ENCODE measurements around the gene SLC9A7. TPM values are rescaled to one million over a fixed set of nuclear protein-coding genes. Genes with fewer than 3 reads are reported as not detected.
A peak's percentile ranks its signal among the peaks of the same experiment; 100 is the strongest.

Gene SLC9A7
- total RNA-seq, 1 donor from 2014 or later = 5.0 TPM

DNA sequence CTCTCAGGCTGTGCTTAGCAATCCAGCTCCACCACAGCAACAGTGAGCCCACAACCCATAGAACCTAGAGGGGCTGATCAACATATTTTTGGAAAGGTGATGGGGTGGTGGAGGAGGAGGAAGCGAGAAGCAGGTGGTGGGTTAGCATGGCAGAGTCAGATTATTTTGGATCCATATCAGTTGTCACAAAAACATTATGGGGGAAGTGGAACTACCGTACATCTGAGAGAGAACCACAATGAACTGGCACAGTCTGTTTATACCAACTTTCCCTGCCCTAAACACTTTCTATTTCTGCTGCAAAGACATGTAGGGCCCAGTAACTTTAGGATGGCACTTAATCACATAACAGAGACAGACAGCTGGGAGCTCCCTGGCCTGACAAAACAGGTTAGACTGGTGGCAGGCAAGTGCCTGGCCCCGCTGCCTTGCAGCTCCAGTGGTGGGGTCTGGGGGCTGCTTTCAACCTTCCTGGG is 4.3 kb downstream of the SLC9A7 start:
- Mint-ChIP-seq H3K4me3 (ENCODE audit: unreplicated experiment) (no peak overlapping the region), H3K9me3 (ENCODE audit: unreplicated experiment) (peaks cover 2% of the 10 kb centered on the region)

GRCh38 chrX:46754036-46754435 is 4.9 kb downstream of the SLC9A7 start:
- TF ChIP-seq CTCF (IDR thresholded peaks at IDR 0.05; ENCODE audit: partially characterized antibody, unreplicated experiment) = no peak
- Mint-ChIP-seq H3K36me3 (ENCODE audit: unreplicated experiment) (no peaks in the 10 kb centered on the region), H3K27me3 (ENCODE audit: unreplicated experiment) (no peaks in the 10 kb centered on the region), H3K9me3 (ENCODE audit: unreplicated experiment) (peaks cover 2% of the 10 kb centered on the region), H3K27ac (ENCODE audit: unreplicated experiment) (no peak overlapping the region), H3K4me3 (ENCODE audit: unreplicated experiment) (no peak overlapping the region), H3K4me1 (ENCODE audit: low read depth, unreplicated experiment) (peaks cover 1% of the 10 kb centered on the region)
- no peak for DNase-seq

More for the DNA sequence above, 4.3 kb downstream of the SLC9A7 start:
- Mint-ChIP-seq H3K27ac (ENCODE audit: unreplicated experiment) (no peak overlapping the region), H3K27me3 (ENCODE audit: unreplicated experiment) (no peaks in the 10 kb centered on the region), H3K36me3 (ENCODE audit: unreplicated experiment) (no peaks in the 10 kb centered on the region), H3K4me1 (ENCODE audit: low read depth, unreplicated experiment) (peaks cover 1% of the 10 kb centered on the region)
- no peak for TF ChIP-seq CTCF (IDR thresholded peaks at IDR 0.05; ENCODE audit: partially characterized antibody, unreplicated experiment)
- no peak for DNase-seq

DNA sequence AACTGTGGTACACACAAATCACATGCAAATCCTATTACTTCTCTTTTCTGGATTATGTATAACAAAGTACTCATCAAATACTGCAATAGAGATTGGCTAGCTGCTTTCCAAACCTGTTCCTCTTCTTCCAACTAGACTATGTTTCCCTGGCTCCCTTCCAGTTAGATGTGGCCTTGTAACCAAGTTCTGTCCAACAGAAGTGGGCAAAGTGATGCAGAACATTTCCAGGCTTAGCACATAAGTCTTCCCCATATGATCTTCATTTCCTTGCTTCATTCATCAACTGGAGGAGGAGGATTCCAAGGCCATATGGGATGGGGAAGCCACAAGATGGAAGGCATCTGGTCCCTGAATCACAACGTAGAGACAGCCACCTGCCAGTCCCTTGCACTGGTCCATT is 8.0 kb downstream of the SLC9A7 start:
- H3K27ac Mint-ChIP-seq (ENCODE audit: unreplicated experiment) = peak overlapping the region; percentile 62
- peaks cover 1% of the 10 kb centered on the region for H3K27me3 Mint-ChIP-seq (ENCODE audit: unreplicated experiment)
- H3K9me3 Mint-ChIP-seq (ENCODE audit: unreplicated experiment) = no peaks in the 10 kb centered on the region
- peaks cover 1% of the 10 kb centered on the region for H3K4me1 Mint-ChIP-seq (ENCODE audit: low read depth, unreplicated experiment)
- H3K36me3 Mint-ChIP-seq (ENCODE audit: unreplicated experiment) = no peaks in the 10 kb centered on the region
- H3K4me3 Mint-ChIP-seq (ENCODE audit: unreplicated experiment) = no peak overlapping the region
- DNase-seq = no peak
- no peak for TF ChIP-seq CTCF (IDR thresholded peaks at IDR 0.05; ENCODE audit: partially characterized antibody, unreplicated experiment)

- Mint-ChIP-seq H3K36me3 (ENCODE audit: unreplicated experiment) (no peaks in the 10 kb centered on the region), H3K27ac (ENCODE audit: unreplicated experiment) (no peak overlapping the region), H3K9me3 (ENCODE audit: unreplicated experiment) (no peaks in the 10 kb centered on the region), H3K4me1 (ENCODE audit: low read depth, unreplicated experiment) (no peaks in the 10 kb centered on the region), H3K4me3 (ENCODE audit: unreplicated experiment) (no peak overlapping the region), H3K27me3 (ENCODE audit: unreplicated experiment) (peaks cover 1% of the 10 kb centered on the region)
- TF ChIP-seq CTCF (IDR thresholded peaks at IDR 0.05; ENCODE audit: partially characterized antibody, unreplicated experiment) = no peak
- DNase-seq = no peak
These were observed 14.9 kb downstream of the SLC9A7 start for GRCh38 chrX:46744009-46744408.

DNA sequence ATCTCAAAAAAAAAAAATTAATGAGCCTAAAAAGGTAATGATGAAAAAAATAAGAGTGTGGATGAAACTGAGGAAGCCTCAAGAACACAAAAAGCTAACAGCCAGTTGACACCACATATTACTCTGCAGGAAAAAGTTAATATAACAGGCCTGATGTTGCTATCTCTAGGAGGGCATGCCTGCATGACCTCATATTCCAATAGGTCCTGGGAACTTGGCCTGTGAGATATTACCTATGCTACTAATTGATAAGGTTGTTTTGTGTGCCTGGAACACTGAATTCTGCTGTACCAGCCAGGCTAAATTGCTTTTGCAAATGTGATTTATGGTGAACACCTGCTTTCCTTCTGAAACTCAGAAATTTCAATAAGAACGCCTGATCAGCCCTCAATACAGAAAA is 15.9 kb downstream of the SLC9A7 start:
- H3K9me3 Mint-ChIP-seq (ENCODE audit: unreplicated experiment) = no peaks in the 10 kb centered on the region
- no peak overlapping the region for H3K4me3 Mint-ChIP-seq (ENCODE audit: unreplicated experiment)
- no peak for TF ChIP-seq CTCF (IDR thresholded peaks at IDR 0.05; ENCODE audit: partially characterized antibody, unreplicated experiment)
- no peak overlapping the region for H3K27ac Mint-ChIP-seq (ENCODE audit: unreplicated experiment)
- H3K4me1 Mint-ChIP-seq (ENCODE audit: low read depth, unreplicated experiment) = no peaks in the 10 kb centered on the region
- no peaks in the 10 kb centered on the region for H3K27me3 Mint-ChIP-seq (ENCODE audit: unreplicated experiment)
- no peak for DNase-seq
- no peaks in the 10 kb centered on the region for H3K36me3 Mint-ChIP-seq (ENCODE audit: unreplicated experiment)
